Measurements from ENCODE around the gene MYO9B. TPM values are rescaled to one million over a fixed set of nuclear protein-coding genes. Genes with fewer than 3 reads are reported as not detected.

The MYO9B gene
- total and polyA plus RNA-seq, 2 of the 13 experiments (the other 11 are each of a cell fraction or from before 2014, with no cell fraction given), result 18.0 to 18.3 TPM

DNA sequence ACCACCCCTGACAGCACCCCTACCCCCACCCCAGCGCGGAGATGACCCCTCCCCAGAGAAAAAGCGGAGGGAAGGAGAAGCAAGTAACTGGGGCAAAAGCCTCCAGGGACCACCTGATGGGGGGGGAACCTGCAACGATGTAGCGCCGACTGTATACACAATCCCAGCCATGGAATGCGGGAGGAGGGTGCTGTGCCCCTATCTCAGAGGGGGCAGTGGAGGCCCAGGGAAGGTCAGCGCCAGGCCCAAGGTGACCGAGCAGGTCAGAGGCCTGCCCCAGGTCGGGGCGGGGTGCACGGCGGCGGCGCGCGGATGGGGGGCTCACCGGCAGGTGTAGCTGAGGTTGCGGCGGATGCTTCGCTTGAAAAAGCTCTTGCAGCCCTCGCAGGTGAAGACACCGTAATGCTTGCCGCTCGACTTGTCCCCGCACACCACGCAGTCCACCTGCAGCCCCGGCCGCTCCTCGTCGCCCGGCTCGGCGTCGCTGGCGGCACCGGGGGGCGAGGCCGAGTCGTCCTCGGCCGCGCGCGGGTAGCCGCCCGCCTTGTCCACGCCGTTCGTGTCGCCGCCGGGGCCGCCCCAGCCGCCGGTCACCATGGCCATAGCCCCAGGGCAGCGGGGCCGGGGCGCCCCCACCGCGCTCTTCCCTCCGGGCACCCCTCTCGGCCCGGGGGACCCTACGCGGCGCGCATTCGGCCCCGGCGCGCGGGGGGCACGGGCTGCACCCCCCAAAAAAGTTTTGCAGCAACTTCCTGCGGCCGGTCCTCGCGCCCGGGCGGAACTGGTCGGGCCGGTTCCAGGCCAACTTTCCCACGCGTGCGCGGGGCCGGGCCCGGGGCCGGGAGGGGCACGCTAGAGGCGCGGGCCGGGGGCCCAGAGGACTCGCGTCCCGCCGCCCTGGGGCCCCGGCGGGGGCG is 169.3 kb downstream of the MYO9B start (continued):
- TF ChIP-seq, protein P1, sequence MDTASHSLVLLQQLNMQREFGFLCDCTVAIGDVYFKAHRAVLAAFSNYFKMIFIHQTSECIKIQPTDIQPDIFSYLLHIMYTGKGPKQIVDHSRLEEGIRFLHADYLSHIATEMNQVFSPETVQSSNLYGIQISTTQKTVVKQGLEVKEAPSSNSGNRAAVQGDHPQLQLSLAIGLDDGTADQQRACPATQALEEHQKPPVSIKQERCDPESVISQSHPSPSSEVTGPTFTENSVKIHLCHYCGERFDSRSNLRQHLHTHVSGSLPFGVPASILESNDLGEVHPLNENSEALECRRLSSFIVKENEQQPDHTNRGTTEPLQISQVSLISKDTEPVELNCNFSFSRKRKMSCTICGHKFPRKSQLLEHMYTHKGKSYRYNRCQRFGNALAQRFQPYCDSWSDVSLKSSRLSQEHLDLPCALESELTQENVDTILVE (CRISPR knock-in tag; IDR thresholded peaks at IDR 0.05), result no peak
- TF ChIP-seq, protein P2, sequence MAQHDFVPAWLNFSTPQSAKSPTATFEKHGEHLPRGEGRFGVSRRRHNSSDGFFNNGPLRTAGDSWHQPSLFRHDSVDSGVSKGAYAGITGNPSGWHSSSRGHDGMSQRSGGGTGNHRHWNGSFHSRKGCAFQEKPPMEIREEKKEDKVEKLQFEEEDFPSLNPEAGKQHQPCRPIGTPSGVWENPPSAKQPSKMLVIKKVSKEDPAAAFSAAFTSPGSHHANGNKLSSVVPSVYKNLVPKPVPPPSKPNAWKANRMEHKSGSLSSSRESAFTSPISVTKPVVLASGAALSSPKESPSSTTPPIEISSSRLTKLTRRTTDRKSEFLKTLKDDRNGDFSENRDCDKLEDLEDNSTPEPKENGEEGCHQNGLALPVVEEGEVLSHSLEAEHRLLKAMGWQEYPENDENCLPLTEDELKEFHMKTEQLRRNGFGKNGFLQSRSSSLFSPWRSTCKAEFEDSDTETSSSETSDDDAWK (CRISPR knock-in tag; IDR thresholded peaks at IDR 0.05), result no peak
- TF ChIP-seq ZKSCAN8 (CRISPR knock-in tag; IDR thresholded peaks at IDR 0.05; ENCODE audit: borderline replicate concordance), result peak; percentile 100
- TF ChIP-seq, protein P3, sequence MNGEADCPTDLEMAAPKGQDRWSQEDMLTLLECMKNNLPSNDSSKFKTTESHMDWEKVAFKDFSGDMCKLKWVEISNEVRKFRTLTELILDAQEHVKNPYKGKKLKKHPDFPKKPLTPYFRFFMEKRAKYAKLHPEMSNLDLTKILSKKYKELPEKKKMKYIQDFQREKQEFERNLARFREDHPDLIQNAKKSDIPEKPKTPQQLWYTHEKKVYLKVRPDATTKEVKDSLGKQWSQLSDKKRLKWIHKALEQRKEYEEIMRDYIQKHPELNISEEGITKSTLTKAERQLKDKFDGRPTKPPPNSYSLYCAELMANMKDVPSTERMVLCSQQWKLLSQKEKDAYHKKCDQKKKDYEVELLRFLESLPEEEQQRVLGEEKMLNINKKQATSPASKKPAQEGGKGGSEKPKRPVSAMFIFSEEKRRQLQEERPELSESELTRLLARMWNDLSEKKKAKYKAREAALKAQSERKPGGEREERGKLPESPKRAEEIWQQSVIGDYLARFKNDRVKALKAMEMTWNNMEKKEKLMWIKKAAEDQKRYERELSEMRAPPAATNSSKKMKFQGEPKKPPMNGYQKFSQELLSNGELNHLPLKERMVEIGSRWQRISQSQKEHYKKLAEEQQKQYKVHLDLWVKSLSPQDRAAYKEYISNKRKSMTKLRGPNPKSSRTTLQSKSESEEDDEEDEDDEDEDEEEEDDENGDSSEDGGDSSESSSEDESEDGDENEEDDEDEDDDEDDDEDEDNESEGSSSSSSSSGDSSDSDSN (CRISPR knock-in tag; IDR thresholded peaks at IDR 0.05), result no peak; the same call in 1 of the 2 replicates
- 0 out of 2 replicates have a peak, but pooled peaks have one; percentile 6 for TF ChIP-seq ZNF616 (CRISPR knock-in tag; IDR thresholded peaks at IDR 0.05; ENCODE audit: low read depth)
- TF ChIP-seq, protein P4, sequence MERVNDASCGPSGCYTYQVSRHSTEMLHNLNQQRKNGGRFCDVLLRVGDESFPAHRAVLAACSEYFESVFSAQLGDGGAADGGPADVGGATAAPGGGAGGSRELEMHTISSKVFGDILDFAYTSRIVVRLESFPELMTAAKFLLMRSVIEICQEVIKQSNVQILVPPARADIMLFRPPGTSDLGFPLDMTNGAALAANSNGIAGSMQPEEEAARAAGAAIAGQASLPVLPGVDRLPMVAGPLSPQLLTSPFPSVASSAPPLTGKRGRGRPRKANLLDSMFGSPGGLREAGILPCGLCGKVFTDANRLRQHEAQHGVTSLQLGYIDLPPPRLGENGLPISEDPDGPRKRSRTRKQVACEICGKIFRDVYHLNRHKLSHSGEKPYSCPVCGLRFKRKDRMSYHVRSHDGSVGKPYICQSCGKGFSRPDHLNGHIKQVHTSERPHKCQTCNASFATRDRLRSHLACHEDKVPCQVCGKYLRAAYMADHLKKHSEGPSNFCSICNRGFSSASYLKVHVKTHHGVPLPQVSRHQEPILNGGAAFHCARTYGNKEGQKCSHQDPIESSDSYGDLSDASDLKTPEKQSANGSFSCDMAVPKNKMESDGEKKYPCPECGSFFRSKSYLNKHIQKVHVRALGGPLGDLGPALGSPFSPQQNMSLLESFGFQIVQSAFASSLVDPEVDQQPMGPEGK (CRISPR knock-in tag; IDR thresholded peaks at IDR 0.05), result 0 out of 2 replicates have a peak, but pooled peaks have one; percentile 1
- peak; percentile 51; the same call in 1 of the 2 replicates for TF ChIP-seq ZNF121 (CRISPR knock-in tag; IDR thresholded peaks at IDR 0.05)
- peak; percentile 50; the same call in 1 of the 2 replicates for TF ChIP-seq SRY (CRISPR knock-in tag; IDR thresholded peaks at IDR 0.05)
- peak; percentile 93 for TF ChIP-seq ZMYM3 (CRISPR knock-in tag; IDR thresholded peaks at IDR 0.05)
- TF ChIP-seq, protein P5, sequence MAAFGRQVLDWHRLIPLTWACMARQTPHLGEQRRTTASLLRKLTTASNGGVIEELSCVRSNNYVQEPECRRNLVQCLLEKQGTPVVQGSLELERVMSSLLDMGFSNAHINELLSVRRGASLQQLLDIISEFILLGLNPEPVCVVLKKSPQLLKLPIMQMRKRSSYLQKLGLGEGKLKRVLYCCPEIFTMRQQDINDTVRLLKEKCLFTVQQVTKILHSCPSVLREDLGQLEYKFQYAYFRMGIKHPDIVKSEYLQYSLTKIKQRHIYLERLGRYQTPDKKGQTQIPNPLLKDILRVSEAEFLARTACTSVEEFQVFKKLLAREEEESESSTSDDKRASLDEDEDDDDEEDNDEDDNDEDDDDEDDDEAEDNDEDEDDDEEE (CRISPR knock-in tag; IDR thresholded peaks at IDR 0.05), result 0 out of 2 replicates have a peak, but pooled peaks have one; percentile 22
- no peak for TF ChIP-seq PHF5A (CRISPR knock-in tag; IDR thresholded peaks at IDR 0.05; ENCODE audit: low read depth, unreplicated experiment)
- TF ChIP-seq, protein P6, sequence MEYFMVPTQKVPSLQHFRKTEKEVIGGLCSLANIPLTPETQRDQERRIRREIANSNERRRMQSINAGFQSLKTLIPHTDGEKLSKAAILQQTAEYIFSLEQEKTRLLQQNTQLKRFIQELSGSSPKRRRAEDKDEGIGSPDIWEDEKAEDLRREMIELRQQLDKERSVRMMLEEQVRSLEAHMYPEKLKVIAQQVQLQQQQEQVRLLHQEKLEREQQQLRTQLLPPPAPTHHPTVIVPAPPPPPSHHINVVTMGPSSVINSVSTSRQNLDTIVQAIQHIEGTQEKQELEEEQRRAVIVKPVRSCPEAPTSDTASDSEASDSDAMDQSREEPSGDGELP (IDR thresholded peaks at IDR 0.05; ENCODE audit: borderline replicate concordance, low read depth), result 0 out of 2 replicates have a peak, but pooled peaks have one; percentile 3
- peak; percentile 37; the same call in 1 of the 2 replicates for TF ChIP-seq ZNF263 (CRISPR knock-in tag; IDR thresholded peaks at IDR 0.05)
- TF ChIP-seq HDAC2 (CRISPR knock-in tag; IDR thresholded peaks at IDR 0.05), result no peak
- TF ChIP-seq HNRNPLL (IDR thresholded peaks at IDR 0.05; ENCODE audit: low read depth, low read length, poor library complexity, severe bottlenecking), result peak; percentile 8
- TF ChIP-seq MTA1 (CRISPR knock-in tag; IDR thresholded peaks at IDR 0.05; ENCODE audit: borderline replicate concordance), result 0 out of 2 replicates have a peak, but pooled peaks have one; percentile 4
- no peak for TF ChIP-seq ZSCAN12 (CRISPR knock-in tag; IDR thresholded peaks at IDR 0.05)
- TF ChIP-seq ELF3 (CRISPR knock-in tag; IDR thresholded peaks at IDR 0.05), result no peak
- TF ChIP-seq TP53 (CRISPR knock-in tag; conservative IDR thresholded peaks at IDR 0.05), result no peak
